HG02973 (cell line): ENCODE data around the gene UBAC1.
A peak's percentile ranks its signal among the peaks of the same experiment; 100 is the strongest.
"Not testable (repeated sequence)": the region's sequence is repeated elsewhere in the genome, so short reads cannot be mapped to it uniquely, and the experiment has no call there.

Experiments used
- ATAC-seq: cut with Tn5 transposase; IDR thresholded peaks from one replicate; pipeline ENCODE4 v1.9.1; 2021; ENCODE audit warnings: moderate library complexity; ENCODE audit not compliant: unreplicated experiment

The UBAC1 gene

GRCh38 chr9:135960411-135961276 is 529 bp downstream of the UBAC1 start:
- peak; percentile 21 for ATAC-seq

- no peak for ATAC-seq
These were observed 1.4 kb downstream of the UBAC1 start for GRCh38 chr9:135959814-135960213.

- no peak for ATAC-seq
These were observed 2.7 kb downstream of the UBAC1 start for GRCh38 chr9:135958485-135958884.

GRCh38 chr9:135957431-135957830 is 3.7 kb downstream of the UBAC1 start:
- ATAC-seq = no peak

GRCh38 chr9:135956802-135957174 is 4.4 kb downstream of the UBAC1 start:
- ATAC-seq = no peak

- ATAC-seq = no peak
These were observed 5.0 kb downstream of the UBAC1 start for GRCh38 chr9:135955934-135956801.

GRCh38 chr9:135952664-135953206 is 8.4 kb downstream of the UBAC1 start:
- no peak for ATAC-seq

GRCh38 chr9:135951889-135952663 is 9.1 kb downstream of the UBAC1 start:
- ATAC-seq = no peak

GRCh38 chr9:135951310-135951709 is 9.9 kb downstream of the UBAC1 start:
- not testable (repeated sequence) for ATAC-seq

- ATAC-seq = not testable (repeated sequence)
These were observed 10.3 kb downstream of the UBAC1 start for GRCh38 chr9:135950841-135951240.

GRCh38 chr9:135950135-135950682 is 11.0 kb downstream of the UBAC1 start:
- ATAC-seq = no peak

GRCh38 chr9:135949501-135950134 is 11.6 kb downstream of the UBAC1 start:
- ATAC-seq = no peak

- no peak for ATAC-seq
These were observed 12.2 kb downstream of the UBAC1 start for GRCh38 chr9:135948968-135949367.

- no peak for ATAC-seq
These were observed 12.7 kb downstream of the UBAC1 start for GRCh38 chr9:135948446-135948845.

GRCh38 chr9:135947582-135947981 is 13.6 kb downstream of the UBAC1 start:
- no peak for ATAC-seq

- not testable (repeated sequence) for ATAC-seq
These were observed 14.1 kb downstream of the UBAC1 start for GRCh38 chr9:135947105-135947504.

GRCh38 chr9:135946392-135946994 is 14.7 kb downstream of the UBAC1 start:
- no peak for ATAC-seq

GRCh38 chr9:135945969-135946368 is 15.2 kb downstream of the UBAC1 start:
- no peak for ATAC-seq

- no peak for ATAC-seq
These were observed 16.5 kb downstream of the UBAC1 start for GRCh38 chr9:135944444-135945252.
